Activated T-cell treated with anti-CD3 and anti-CD28 coated beads, Interleukin-2, amount 50 U/mL, for 24 hours (primary cell): ENCODE data around the gene MYH9.
A peak's percentile ranks its signal among the peaks of the same experiment; 100 is the strongest.

Experiments used
- DNase-seq: peaks from one replicate; pipeline ENCODE4 v3.0.0-alpha.2; 2020
- H3K27ac Mint-ChIP-seq: 2 replicates; pipeline ENCODE4 v1.8.0; 2020; ENCODE audit warnings: mild to moderate bottlenecking, mixed read lengths
- H3K27me3 Mint-ChIP-seq: 2 replicates; pipeline ENCODE4 v1.8.0; 2020; ENCODE audit warnings: mixed read lengths
- H3K36me3 Mint-ChIP-seq: 2 replicates; pipeline ENCODE4 v1.8.0; 2020; ENCODE audit warnings: low read depth, mixed read lengths
- H3K4me1 Mint-ChIP-seq: 2 replicates; pipeline ENCODE4 v1.8.0; 2020; ENCODE audit warnings: low read depth, mixed read lengths
- H3K4me3 Mint-ChIP-seq: 2 replicates; pipeline ENCODE4 v1.8.0; 2020; ENCODE audit warnings: mild to moderate bottlenecking, moderate library complexity, mixed read lengths
- H3K9me3 Mint-ChIP-seq: 2 replicates; pipeline ENCODE4 v1.8.0; 2020; ENCODE audit warnings: mixed read lengths

The MYH9 gene

DNA sequence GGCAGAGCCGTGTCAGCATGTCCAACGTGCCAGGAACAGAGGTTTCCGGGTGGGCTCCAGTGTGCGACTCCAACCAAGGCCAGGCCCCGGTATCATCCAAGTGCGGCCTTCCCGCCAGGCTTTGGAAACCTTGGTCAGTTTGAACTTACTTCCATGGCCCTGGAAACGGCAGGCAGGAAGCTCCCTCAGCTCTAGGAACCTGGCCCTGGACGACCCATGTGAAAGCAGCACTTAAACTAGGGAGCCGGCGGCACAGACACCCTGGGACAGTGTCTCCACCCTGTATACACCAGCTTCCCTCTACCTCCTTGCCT, 65.2 kb downstream of the MYH9 start:
- H3K27ac Mint-ChIP-seq, result peak overlapping the region; percentile 74
- peaks cover 100% of the 10 kb centered on the region for H3K36me3 Mint-ChIP-seq
- H3K27me3 Mint-ChIP-seq, result no peaks in the 10 kb centered on the region
- peaks cover 15% of the 10 kb centered on the region for H3K4me1 Mint-ChIP-seq
- no peak for DNase-seq
- H3K9me3 Mint-ChIP-seq, result no peaks in the 10 kb centered on the region
- H3K4me3 Mint-ChIP-seq, result no peak overlapping the region

- H3K27me3 Mint-ChIP-seq, result no peaks in the 10 kb centered on the region
- H3K9me3 Mint-ChIP-seq, result no peaks in the 10 kb centered on the region
- H3K27ac Mint-ChIP-seq, result peak overlapping the region; percentile 74
- no peak overlapping the region for H3K4me3 Mint-ChIP-seq
- DNase-seq, result no peak
- peaks cover 100% of the 10 kb centered on the region for H3K36me3 Mint-ChIP-seq
- peaks cover 10% of the 10 kb centered on the region for H3K4me1 Mint-ChIP-seq
These were observed 65.8 kb downstream of the MYH9 start for GRCh38 chr22:36321797-36322601.

- no peak overlapping the region for H3K4me3 Mint-ChIP-seq
- no peaks in the 10 kb centered on the region for H3K9me3 Mint-ChIP-seq
- no peak for DNase-seq
- peak overlapping the region; percentile 74 for H3K27ac Mint-ChIP-seq
- peaks cover 3% of the 10 kb centered on the region for H3K4me1 Mint-ChIP-seq
- no peaks in the 10 kb centered on the region for H3K27me3 Mint-ChIP-seq
- peaks cover 99% of the 10 kb centered on the region for H3K36me3 Mint-ChIP-seq
These were observed 67.2 kb downstream of the MYH9 start for GRCh38 chr22:36320553-36320952.

DNA sequence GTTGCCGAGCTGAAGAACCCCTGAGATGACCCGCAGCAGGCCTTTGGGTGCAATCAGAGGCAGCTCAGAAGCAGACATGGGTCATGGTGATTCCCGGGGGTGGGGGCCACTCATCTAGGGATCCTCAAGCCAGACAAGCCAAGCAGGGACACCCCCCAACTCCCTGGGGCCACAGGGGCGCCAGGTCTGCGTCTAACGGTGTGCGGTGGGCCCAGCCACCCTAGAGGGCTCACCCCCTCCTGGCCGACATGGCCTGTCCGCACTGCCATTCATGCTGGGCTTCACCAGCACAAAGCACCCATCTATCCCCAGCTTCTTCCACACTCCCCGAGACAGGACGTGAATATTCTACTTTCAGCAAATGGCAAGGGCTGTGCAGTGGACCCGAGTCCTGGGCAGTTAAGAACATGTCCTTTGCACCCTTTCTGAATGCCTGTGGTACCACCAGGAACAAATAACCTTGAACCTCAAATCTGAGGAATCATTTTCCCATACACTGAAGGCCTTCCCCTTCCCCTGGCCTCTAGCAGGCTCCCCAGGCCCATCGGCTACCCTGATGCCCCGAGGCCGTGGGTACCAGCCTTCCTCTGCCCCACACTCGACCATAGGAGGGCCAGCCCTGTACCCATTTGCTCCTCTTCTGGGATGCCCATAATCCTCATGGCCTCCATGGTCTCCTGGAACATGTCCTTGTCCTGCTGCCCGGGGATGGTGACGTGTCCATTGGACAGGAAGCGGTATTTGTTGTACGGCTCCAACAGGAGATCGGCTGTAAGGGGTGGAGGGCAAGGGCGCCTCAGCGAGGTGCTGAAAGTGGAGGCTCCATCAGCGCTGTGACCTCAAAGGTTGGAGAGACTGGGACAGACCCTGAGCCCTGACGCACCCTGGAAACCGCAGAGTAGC, 67.9 kb downstream of the MYH9 start:
- no peaks in the 10 kb centered on the region for H3K27me3 Mint-ChIP-seq
- no peak overlapping the region for H3K4me3 Mint-ChIP-seq
- H3K27ac Mint-ChIP-seq, result peak overlapping the region; percentile 74
- peaks cover 4% of the 10 kb centered on the region for H3K4me1 Mint-ChIP-seq
- no peak for DNase-seq
- H3K9me3 Mint-ChIP-seq, result no peaks in the 10 kb centered on the region
- H3K36me3 Mint-ChIP-seq, result peaks cover 99% of the 10 kb centered on the region

- H3K4me1 Mint-ChIP-seq, result peaks cover 2% of the 10 kb centered on the region
- no peaks in the 10 kb centered on the region for H3K27me3 Mint-ChIP-seq
These were observed 69.3 kb downstream of the MYH9 start for GRCh38 chr22:36318442-36318841.

DNA sequence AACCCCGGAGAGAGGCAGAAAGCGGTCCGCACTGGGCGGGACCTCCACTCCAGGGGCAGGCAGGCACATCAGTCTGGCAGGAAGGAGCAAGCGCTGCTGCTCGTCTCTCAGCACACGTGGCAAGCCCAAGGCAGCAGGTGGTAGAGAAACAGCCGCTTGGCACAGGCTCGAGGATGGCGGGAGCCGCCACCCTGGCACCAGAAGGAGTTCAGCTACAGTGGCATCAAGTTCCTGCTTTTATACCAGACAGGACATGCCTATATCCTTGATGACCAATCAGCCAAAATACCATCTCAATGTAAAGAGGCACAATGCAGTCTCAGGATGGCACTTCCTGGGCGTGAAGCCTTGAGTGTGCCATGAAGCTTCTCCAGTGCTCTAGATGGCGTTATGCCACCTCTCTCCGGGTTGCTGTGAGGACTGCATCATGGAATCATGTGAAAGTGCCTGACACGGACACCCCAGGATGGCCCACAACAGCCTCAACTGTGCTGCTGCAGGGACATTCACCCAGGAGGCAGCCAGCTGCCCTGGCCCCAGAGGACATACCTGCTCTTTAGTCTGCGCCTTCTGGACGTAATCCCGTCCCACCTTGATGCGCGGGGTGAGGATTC, 70.0 kb downstream of the MYH9 start:
- no peaks in the 10 kb centered on the region for H3K9me3 Mint-ChIP-seq
- DNase-seq, result no peak
- no peak overlapping the region for H3K4me3 Mint-ChIP-seq
- peaks cover 98% of the 10 kb centered on the region for H3K36me3 Mint-ChIP-seq
- peaks cover 2% of the 10 kb centered on the region for H3K4me1 Mint-ChIP-seq
- no peaks in the 10 kb centered on the region for H3K27me3 Mint-ChIP-seq
- H3K27ac Mint-ChIP-seq, result peak overlapping the region; percentile 77

More at GRCh38 chr22:36318442-36318841, 69.3 kb downstream of the MYH9 start:
- Mint-ChIP-seq H3K36me3 (peaks cover 99% of the 10 kb centered on the region), H3K9me3 (no peaks in the 10 kb centered on the region), H3K27ac (peak overlapping the region; percentile 77), H3K4me3 (no peak overlapping the region)
- DNase-seq, result no peak

DNA sequence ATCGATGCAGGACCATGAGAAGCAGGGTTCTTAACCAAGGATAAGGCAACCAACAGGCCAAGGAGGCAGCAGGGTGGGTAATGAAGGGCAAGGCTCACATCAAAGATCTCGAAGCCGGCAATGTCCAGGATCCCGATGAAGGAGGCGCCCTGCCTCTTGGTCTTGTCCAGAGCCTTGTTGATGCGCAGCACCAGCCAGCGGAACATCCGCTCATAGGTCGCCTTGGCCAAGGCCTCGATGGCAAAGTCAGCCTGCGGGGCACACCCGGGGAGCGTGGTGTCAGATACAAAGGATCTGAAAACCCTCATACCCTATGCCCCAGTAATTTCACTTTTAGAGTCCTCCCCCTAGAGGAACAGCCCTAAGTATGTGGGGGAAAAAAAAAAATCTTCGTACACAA, 71.3 kb downstream of the MYH9 start:
- Mint-ChIP-seq H3K9me3 (no peaks in the 10 kb centered on the region), H3K4me1 (peaks cover 2% of the 10 kb centered on the region), H3K36me3 (peaks cover 98% of the 10 kb centered on the region), H3K4me3 (no peak overlapping the region), H3K27ac (peak overlapping the region; percentile 81), H3K27me3 (no peaks in the 10 kb centered on the region)
- no peak for DNase-seq

GRCh38 chr22:36315325-36315724, 72.4 kb downstream of the MYH9 start:
- Mint-ChIP-seq H3K27ac (peak overlapping the region; percentile 65), H3K36me3 (peaks cover 98% of the 10 kb centered on the region), H3K9me3 (no peaks in the 10 kb centered on the region), H3K4me3 (no peak overlapping the region), H3K4me1 (peaks cover 2% of the 10 kb centered on the region), H3K27me3 (no peaks in the 10 kb centered on the region)
- no peak for DNase-seq

GRCh38 chr22:36311386-36312085, 76.2 kb downstream of the MYH9 start:
- H3K9me3 Mint-ChIP-seq, result no peaks in the 10 kb centered on the region
- no peak overlapping the region for H3K4me3 Mint-ChIP-seq
- H3K27ac Mint-ChIP-seq, result peak overlapping the region; percentile 71
- no peak for DNase-seq
- peaks cover 95% of the 10 kb centered on the region for H3K36me3 Mint-ChIP-seq
- H3K27me3 Mint-ChIP-seq, result no peaks in the 10 kb centered on the region
- H3K4me1 Mint-ChIP-seq, result peaks cover 2% of the 10 kb centered on the region

DNA sequence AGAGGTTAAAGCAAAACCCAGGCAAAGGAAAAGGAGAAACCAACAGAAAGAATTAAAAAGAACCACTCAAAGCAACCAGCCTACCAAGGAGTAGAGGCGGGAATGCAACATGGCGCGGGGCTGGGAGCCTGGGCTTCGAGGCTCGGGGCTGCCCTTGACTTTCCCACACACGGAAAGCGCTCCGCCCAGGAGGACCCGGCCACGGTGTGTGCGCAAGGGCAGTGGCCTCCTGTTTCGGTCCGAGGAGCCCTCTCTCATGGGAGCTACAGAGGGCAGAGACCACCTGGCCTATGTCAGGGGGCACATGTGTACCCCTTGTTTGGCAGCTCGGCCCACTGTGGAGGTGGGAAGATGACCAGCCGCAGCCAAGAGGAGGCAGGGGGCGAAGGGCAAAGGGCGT, 78.9 kb downstream of the MYH9 start:
- Mint-ChIP-seq H3K27ac (peak overlapping the region; percentile 85), H3K27me3 (no peaks in the 10 kb centered on the region), H3K4me1 (peaks cover 1% of the 10 kb centered on the region), H3K36me3 (peaks cover 95% of the 10 kb centered on the region), H3K4me3 (no peak overlapping the region), H3K9me3 (no peaks in the 10 kb centered on the region)
- no peak for DNase-seq

- Mint-ChIP-seq H3K4me1 (peaks cover 9% of the 10 kb centered on the region), H3K27me3 (no peaks in the 10 kb centered on the region), H3K4me3 (no peak overlapping the region), H3K27ac (peak overlapping the region; percentile 87), H3K9me3 (no peaks in the 10 kb centered on the region), H3K36me3 (peaks cover 96% of the 10 kb centered on the region)
- DNase-seq, result no peak
These were observed 81.5 kb downstream of the MYH9 start for GRCh38 chr22:36306227-36306626.

- Mint-ChIP-seq H3K27ac (peak overlapping the region; percentile 87), H3K27me3 (no peaks in the 10 kb centered on the region), H3K4me3 (no peak overlapping the region), H3K9me3 (no peaks in the 10 kb centered on the region), H3K36me3 (peaks cover 96% of the 10 kb centered on the region), H3K4me1 (peaks cover 10% of the 10 kb centered on the region)
- no peak for DNase-seq
These were observed 82.0 kb downstream of the MYH9 start for GRCh38 chr22:36305813-36306212.

GRCh38 chr22:36304429-36304828, 83.3 kb downstream of the MYH9 start:
- Mint-ChIP-seq H3K4me1 (peaks cover 11% of the 10 kb centered on the region), H3K27me3 (no peaks in the 10 kb centered on the region), H3K9me3 (no peaks in the 10 kb centered on the region), H3K27ac (peak overlapping the region; percentile 87), H3K4me3 (no peak overlapping the region), H3K36me3 (peaks cover 99% of the 10 kb centered on the region)
- no peak for DNase-seq

DNA sequence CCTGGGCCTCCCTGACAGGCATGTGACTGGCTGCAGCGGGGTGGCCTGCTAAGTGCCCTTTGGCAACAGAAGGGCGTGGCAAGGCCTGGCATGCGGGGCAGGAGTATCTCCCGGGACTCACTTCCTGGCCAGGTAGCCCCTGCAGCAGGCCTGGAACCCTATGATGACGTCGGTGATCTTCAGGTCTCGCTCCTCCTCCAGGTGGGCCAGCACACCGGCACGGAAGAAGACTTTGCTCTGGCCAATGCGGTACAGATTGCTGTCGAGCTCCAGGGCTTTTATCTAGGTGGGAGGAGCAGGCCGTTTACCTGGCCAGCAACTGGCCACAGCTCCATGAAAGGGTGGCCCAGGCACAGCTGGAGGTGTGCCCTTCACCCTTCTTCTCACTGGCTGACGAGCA, 83.9 kb downstream of the MYH9 start:
- Mint-ChIP-seq H3K4me1 (peaks cover 11% of the 10 kb centered on the region), H3K4me3 (no peak overlapping the region), H3K36me3 (peaks cover 99% of the 10 kb centered on the region), H3K27me3 (no peaks in the 10 kb centered on the region), H3K9me3 (no peaks in the 10 kb centered on the region), H3K27ac (peak overlapping the region; percentile 87)
- DNase-seq, result no peak
